Endothelial cell of umbilical vein (primary cell): ENCODE data around the gene PDK4.

ENCODE experiments used
- CTCF ChIP-seq, 2 donors: IDR thresholded peaks; 1 replicate in 1 of 2; 2 replicates in 1 of 2; pipeline ENCODE4 v1.5.1; 2011; ENCODE audit warnings: low read length in 2 of 2, mild to moderate bottlenecking in 2 of 2, moderate library complexity in 2 of 2, control low read depth in 1 of 2, inconsistent platforms in 1 of 2, low read depth in 1 of 2; ENCODE audit not compliant: insufficient read depth in 1 of 2; ENCODE audit errors: extremely low read depth in 1 of 2
- EZH2 ChIP-seq: IDR thresholded peaks from 2 replicates; pipeline ENCODE4 v1.6.1; 2012; ENCODE audit warnings: borderline replicate concordance, low read depth, mild to moderate bottlenecking, moderate library complexity, low read length, inconsistent platforms; ENCODE audit not compliant: severe bottlenecking
- FOS ChIP-seq: IDR thresholded peaks from 2 replicates; pipeline ENCODE4 v1.6.1; 2011; ENCODE audit warnings: mild to moderate bottlenecking, low read length, moderate library complexity, borderline replicate concordance; ENCODE audit not compliant: insufficient read depth
- MYC ChIP-seq: IDR thresholded peaks from one replicate; pipeline ENCODE4 v1.6.1; 2011; ENCODE audit warnings: mild to moderate bottlenecking, low read depth, low read length
- POLR2A ChIP-seq: IDR thresholded peaks from 2 replicates; pipeline ENCODE4 v1.6.1; 2012; ENCODE audit warnings: low read depth, mild to moderate bottlenecking, control low read depth, low read length
- POLR2AphosphoS5 ChIP-seq: IDR thresholded peaks from 2 replicates; pipeline ENCODE4 v1.6.1; 2012; ENCODE audit warnings: low read depth, mild to moderate bottlenecking, control low read depth, low read length, moderate library complexity; ENCODE audit not compliant: insufficient read depth

DNA sequence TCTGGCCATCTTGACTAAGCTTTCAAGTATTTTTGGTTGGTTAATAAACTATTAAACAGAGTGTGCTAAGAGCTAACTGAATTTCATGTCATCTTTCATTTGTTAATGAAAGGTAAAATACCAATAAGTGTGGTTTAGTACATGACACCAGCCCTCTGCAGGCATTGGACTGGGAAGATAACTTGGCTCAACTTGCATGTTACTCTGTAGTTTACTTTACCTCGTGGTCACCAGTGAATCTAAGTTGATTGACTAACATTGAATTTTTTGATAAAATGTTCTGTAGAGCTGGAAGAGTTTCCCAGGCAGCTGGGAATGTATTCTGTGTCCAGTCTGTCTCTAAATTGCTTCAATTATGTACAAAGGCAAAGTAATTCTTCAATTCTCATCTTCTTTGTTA, 60.7 kb downstream of the PDK4 start:
- no peak for TF ChIP-seq EZH2
- TF ChIP-seq FOS: no peak
- no peak for TF ChIP-seq CTCF (IDR thresholded peaks at IDR 0.05; ENCODE audit: extremely low read depth in 1 of 2, insufficient read depth in 1 of 2, low read depth in 1 of 2, low read length in 2 of 2)
- TF ChIP-seq POLR2A: no peak
- TF ChIP-seq MYC: no peak
- no peak for TF ChIP-seq POLR2AphosphoS5
